A549 (cell line): Measurements from ENCODE around the gene SEMA5A.

Experiments
- KDM5A ChIP-seq: fragments of 200-600 bp; sonication (generic); IDR thresholded peaks from 2 replicates; pipeline ENCODE4 v1.6.1; 2016; ENCODE audit warnings: antibody characterized with exemption, mild to moderate bottlenecking
- MYC ChIP-seq: IDR thresholded peaks from 2 replicates; pipeline ENCODE4 v1.6.1; 2012; ENCODE audit warnings: mild to moderate bottlenecking, inconsistent platforms, low read length, improper control_type of control experiment, borderline replicate concordance
- POLR2A ChIP-seq: IDR thresholded peaks from 2 replicates; pipeline ENCODE4 v1.6.1; 2012; ENCODE audit warnings: mild to moderate bottlenecking, low read length
- SREBF2 ChIP-seq: fragments of 450-650 bp; IDR thresholded peaks from 2 replicates; pipeline ENCODE4 v1.6.1; 2014; ENCODE audit warnings: mild to moderate bottlenecking, moderate library complexity
- TF ChIP-seq, protein P1 (sequence below): IDR thresholded peaks from 2 replicates; pipeline ENCODE4 v1.6.1; 2012
- TF ChIP-seq, protein P2 (sequence below): fragments of >200 bp; sonication (Bioruptor Twin); formaldehyde crosslinking; IDR thresholded peaks from 3 replicates; pipeline ENCODE4 v1.5.1; 2016

GRCh38 chr5:9103290-9103689 is 442.6 kb downstream of the SEMA5A start:
- no peak for TF ChIP-seq POLR2A
- TF ChIP-seq, protein P1, sequence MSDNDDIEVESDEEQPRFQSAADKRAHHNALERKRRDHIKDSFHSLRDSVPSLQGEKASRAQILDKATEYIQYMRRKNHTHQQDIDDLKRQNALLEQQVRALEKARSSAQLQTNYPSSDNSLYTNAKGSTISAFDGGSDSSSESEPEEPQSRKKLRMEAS, result no peak
- TF ChIP-seq, protein P2, sequence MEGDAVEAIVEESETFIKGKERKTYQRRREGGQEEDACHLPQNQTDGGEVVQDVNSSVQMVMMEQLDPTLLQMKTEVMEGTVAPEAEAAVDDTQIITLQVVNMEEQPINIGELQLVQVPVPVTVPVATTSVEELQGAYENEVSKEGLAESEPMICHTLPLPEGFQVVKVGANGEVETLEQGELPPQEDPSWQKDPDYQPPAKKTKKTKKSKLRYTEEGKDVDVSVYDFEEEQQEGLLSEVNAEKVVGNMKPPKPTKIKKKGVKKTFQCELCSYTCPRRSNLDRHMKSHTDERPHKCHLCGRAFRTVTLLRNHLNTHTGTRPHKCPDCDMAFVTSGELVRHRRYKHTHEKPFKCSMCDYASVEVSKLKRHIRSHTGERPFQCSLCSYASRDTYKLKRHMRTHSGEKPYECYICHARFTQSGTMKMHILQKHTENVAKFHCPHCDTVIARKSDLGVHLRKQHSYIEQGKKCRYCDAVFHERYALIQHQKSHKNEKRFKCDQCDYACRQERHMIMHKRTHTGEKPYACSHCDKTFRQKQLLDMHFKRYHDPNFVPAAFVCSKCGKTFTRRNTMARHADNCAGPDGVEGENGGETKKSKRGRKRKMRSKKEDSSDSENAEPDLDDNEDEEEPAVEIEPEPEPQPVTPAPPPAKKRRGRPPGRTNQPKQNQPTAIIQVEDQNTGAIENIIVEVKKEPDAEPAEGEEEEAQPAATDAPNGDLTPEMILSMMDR, result no peak
- TF ChIP-seq SREBF2, result no peak
- TF ChIP-seq MYC, result no peak
- no peak for TF ChIP-seq KDM5A
